Thyroid gland (tissue), 4 donors: Measurements from ENCODE around the gene ELMO1. TPM values are rescaled to one million over a fixed set of nuclear protein-coding genes. Genes with fewer than 3 reads are reported as not detected.

Experiments used
- DNase-seq, 2 donors: peaks; one replicate each; pipeline ENCODE4 v3.0.0-alpha.2; 2019
- H3K27ac ChIP-seq, 3 donors: fragments of 200-600 bp; sonication (generic); 1 replicate in 2 of 3; 2 replicates in 1 of 3; pipeline ENCODE4 v1.5.1; 2016 to 2019; ENCODE audit warnings: mild to moderate bottlenecking in 1 of 3, moderate library complexity in 1 of 3
- H3K27me3 ChIP-seq: fragments of 200-600 bp; sonication (generic); one replicate; pipeline ENCODE4 v1.5.1; 2019
- H3K36me3 ChIP-seq, 2 donors: fragments of 200-600 bp; sonication (generic); one replicate each; pipeline ENCODE4 v1.5.1; 2016 to 2019
- H3K4me1 ChIP-seq, 2 donors: fragments of 200-600 bp; sonication (generic); one replicate each; pipeline ENCODE4 v1.5.1; 2017 to 2019
- H3K4me3 ChIP-seq, 3 donors: fragments of 200-600 bp; sonication (generic); replicated peaks in 1 of 3; 1 replicate in 2 of 3; 2 replicates in 1 of 3; pipeline ENCODE4 v1.5.1; 2016; ENCODE audit warnings: mild to moderate bottlenecking in 1 of 3
- H3K9me3 ChIP-seq: fragments of 200-600 bp; sonication (generic); one replicate; pipeline ENCODE4 v1.5.1; 2017
- POLR2A ChIP-seq, 2 donors: fragments of 450-650 bp; IDR thresholded peaks; one replicate each; pipeline ENCODE4 v1.6.1; 2017; ENCODE audit warnings: antibody characterized with exemption in 2 of 2, mild to moderate bottlenecking in 2 of 2, moderate library complexity in 1 of 2
- WGBS, 2 donors: methylation state at CpG; one replicate each; pipeline ENCODE4 v1.1.5; 2017; 5-methylcytosine and 5-hydroxymethylcytosine counted together
- intact Hi-C: fragments of 100-400 bp; cut with DNase I; formaldehyde crosslinking; loops from one replicate; pipeline ENCODE4 v1.15.1; 2023
- total RNA-seq, 4 donors: library from RNA; depleted of rRNA; stranded (reverse); fragments of >200 nt; gene quantifications; one replicate each; pipeline ENCODE4 v1.2.3, GENCODE V29; 2016
- TF ChIP-seq, protein P1 (sequence below), 6 experiments: fragments of 200-600 bp in 3 of 6; fragments of 450-650 bp in 3 of 6; sonication (generic) in 3 of 6; IDR thresholded peaks; one replicate each; pipeline ENCODE4 v1.5.1; 2016 to 2019; ENCODE audit warnings: antibody characterized with exemption in 6 of 6, mild to moderate bottlenecking in 2 of 6, inconsistent platforms in 1 of 6, moderate library complexity in 1 of 6

ELMO1 gene
- total RNA-seq, 4 donors from 2014 or later: 168 to 423 (median 312) TPM

DNA sequence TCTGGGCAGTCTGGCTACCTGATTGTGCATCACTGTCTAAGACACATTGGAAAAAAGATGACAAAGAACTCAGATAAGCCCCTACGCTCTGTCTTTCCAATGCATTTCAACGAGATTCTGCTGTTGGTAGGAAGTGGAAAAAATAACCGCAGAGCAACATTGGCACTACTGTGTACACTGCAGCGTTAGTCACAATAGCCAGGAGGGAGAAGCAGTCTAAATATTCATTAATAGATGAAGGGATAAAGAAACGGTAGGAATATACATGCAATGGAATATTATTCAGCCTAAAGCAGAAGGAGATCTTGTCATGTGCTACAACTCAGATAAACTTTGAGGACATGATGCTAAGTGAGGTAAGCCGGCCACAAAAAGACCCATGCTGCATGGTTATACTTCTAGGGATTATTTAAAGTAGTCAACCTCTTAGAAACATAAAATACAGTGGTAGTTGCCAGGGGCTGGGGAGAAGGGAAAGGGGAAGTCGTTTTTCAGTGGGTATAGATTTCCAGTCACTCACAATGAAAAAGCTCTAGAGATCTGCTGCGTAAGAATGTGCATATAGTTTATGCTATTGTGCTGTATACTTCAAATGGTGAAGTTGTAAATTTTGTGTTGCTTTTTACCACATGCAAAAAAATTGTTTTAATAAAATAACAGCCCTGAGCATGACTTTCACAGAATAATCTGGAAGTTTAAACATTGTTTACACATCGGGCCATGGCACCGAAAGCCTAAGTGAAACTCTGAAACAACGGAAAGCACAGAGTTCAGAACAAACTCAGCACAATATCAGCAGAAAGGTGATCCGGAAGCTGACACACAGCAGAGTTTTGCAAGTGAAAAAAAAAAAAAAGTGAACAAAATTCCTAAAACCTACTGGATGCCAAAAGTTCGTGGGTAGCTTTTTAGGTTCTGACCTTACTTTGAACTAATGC, 40.1 kb downstream of the ELMO1 start:
- peak overlapping the region in 1 of 3 donors; percentile 1 for H3K27ac ChIP-seq
- no peaks in the 10 kb centered on the region for H3K9me3 ChIP-seq
- DNase-seq: no peak
- intact Hi-C loops: no loop called here
- TF ChIP-seq, protein P1, sequence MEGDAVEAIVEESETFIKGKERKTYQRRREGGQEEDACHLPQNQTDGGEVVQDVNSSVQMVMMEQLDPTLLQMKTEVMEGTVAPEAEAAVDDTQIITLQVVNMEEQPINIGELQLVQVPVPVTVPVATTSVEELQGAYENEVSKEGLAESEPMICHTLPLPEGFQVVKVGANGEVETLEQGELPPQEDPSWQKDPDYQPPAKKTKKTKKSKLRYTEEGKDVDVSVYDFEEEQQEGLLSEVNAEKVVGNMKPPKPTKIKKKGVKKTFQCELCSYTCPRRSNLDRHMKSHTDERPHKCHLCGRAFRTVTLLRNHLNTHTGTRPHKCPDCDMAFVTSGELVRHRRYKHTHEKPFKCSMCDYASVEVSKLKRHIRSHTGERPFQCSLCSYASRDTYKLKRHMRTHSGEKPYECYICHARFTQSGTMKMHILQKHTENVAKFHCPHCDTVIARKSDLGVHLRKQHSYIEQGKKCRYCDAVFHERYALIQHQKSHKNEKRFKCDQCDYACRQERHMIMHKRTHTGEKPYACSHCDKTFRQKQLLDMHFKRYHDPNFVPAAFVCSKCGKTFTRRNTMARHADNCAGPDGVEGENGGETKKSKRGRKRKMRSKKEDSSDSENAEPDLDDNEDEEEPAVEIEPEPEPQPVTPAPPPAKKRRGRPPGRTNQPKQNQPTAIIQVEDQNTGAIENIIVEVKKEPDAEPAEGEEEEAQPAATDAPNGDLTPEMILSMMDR (IDR thresholded peaks at IDR 0.05): no peak
- no peak for TF ChIP-seq POLR2A (IDR thresholded peaks at IDR 0.05)
- no peaks in the 10 kb centered on the region for H3K36me3 ChIP-seq
- 66 to 70% methylated on average over 13 of the region's 13 CpGs for WGBS, 2 donors
- H3K4me3 ChIP-seq: no peak overlapping the region
- no peaks in the 10 kb centered on the region for H3K27me3 ChIP-seq
- H3K4me1 ChIP-seq: peaks cover 12 to 37% of the 10 kb centered on the region in 2 donors

- TF ChIP-seq, protein P1 (IDR thresholded peaks at IDR 0.05): no peak
- no peak for TF ChIP-seq POLR2A (IDR thresholded peaks at IDR 0.05)
- WGBS, 2 donors: 61 to 64% methylated on average over 9 of the region's 9 CpGs
- intact Hi-C loops: no loop called here
- H3K27me3 ChIP-seq: no peaks in the 10 kb centered on the region
- DNase-seq: no peak
- no peaks in the 10 kb centered on the region for H3K9me3 ChIP-seq
- no peak overlapping the region for H3K4me3 ChIP-seq
- H3K4me1 ChIP-seq: peaks cover 12 to 37% of the 10 kb centered on the region in 2 donors
- H3K36me3 ChIP-seq: no peaks in the 10 kb centered on the region
- H3K27ac ChIP-seq: no peak overlapping the region
Measured at GRCh38 chr7:37405603-37406122, 43.0 kb downstream of the ELMO1 start.

- Histone ChIP-seq H3K4me3 (no peak overlapping the region), H3K4me1 (peaks cover 11 to 32% of the 10 kb centered on the region in 2 donors), H3K9me3 (no peaks in the 10 kb centered on the region), H3K27me3 (no peaks in the 10 kb centered on the region), H3K36me3 (no peaks in the 10 kb centered on the region), H3K27ac (no peak overlapping the region)
- intact Hi-C loops: no loop called here
- WGBS, 2 donors: 68 to 83% methylated on average over 5 of the region's 5 CpGs
- TF ChIP-seq, protein P1 (IDR thresholded peaks at IDR 0.05): no peak
- TF ChIP-seq POLR2A (IDR thresholded peaks at IDR 0.05): no peak
- no peak for DNase-seq
Measured at GRCh38 chr7:37405128-37405527, 43.5 kb downstream of the ELMO1 start.

DNA sequence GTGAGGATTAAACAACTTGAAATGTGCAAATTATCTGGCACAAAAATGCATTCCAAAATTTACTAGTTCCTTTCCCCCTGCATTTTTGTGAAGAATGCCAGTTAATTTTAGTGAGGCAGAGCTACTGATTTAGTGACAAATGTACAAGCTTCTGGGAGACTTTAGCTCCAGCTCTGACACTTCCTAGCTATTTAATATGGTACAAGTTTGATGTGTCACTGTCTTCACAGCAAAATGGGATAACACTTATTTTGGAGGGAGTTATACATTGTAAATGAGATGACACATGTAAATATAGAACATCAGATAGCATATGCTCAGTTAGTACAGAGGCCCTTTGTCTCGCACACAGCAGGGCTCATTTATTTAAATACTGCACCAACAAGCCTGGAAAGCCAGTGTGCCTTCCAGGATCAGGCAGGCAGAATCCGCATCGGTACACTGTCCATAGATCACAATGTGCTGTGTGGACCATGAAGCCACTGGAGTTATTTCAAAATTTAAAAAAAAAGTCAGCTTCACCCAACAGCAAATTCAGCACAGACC, 48.7 kb downstream of the ELMO1 start:
- 92 to 95% methylated on average over 3 of the region's 3 CpGs for WGBS, 2 donors
- intact Hi-C loops: no loop called here
- Histone ChIP-seq H3K4me3 (no peak overlapping the region), H3K27me3 (no peaks in the 10 kb centered on the region), H3K36me3 (no peaks in the 10 kb centered on the region), H3K4me1 (peaks cover 0 to 34% of the 10 kb centered on the region in 2 donors), H3K9me3 (no peaks in the 10 kb centered on the region), H3K27ac (no peak overlapping the region)
- TF ChIP-seq POLR2A (IDR thresholded peaks at IDR 0.05): no peak
- TF ChIP-seq, protein P1 (IDR thresholded peaks at IDR 0.05): no peak
- DNase-seq: no peak

DNA sequence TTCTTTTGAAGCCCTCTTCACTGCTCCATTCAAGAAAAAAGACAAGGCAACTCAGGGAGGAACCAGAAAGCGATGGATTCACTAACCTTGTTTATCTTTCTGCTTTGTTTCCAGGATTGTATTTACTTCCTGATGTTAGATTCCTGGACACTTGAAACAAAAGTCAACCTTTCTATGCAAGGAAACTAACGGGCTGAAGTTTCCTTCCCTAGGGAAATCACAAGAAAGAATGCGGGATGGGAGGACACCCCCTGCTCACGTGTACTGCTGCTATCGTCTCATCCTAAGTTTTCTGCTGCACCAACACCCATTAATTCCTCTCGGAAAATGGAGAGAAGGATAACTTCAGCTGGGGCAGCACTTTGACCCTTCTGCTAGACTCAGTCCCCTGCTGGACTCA, 50.3 kb downstream of the ELMO1 start:
- Histone ChIP-seq H3K4me1 (peaks cover 0 to 41% of the 10 kb centered on the region in 2 donors), H3K27ac (no peak overlapping the region), H3K27me3 (no peaks in the 10 kb centered on the region), H3K4me3 (no peak overlapping the region), H3K36me3 (no peaks in the 10 kb centered on the region), H3K9me3 (no peaks in the 10 kb centered on the region)
- no peak for TF ChIP-seq POLR2A (IDR thresholded peaks at IDR 0.05)
- TF ChIP-seq, protein P1 (IDR thresholded peaks at IDR 0.05): no peak
- 89% methylated on average over 6 of the region's 6 CpGs for WGBS, 2 donors
- DNase-seq: no peak
- intact Hi-C loops: no loop called here
